Sigmoid colon (tissue), 7 donors: ENCODE results near the gene FADS1. TPM values are rescaled to one million over a fixed set of nuclear protein-coding genes. Genes with fewer than 3 reads are reported as not detected.

ENCODE experiments used
- DNase-seq: peaks from one replicate; pipeline ENCODE4 v3.0.0-alpha.2; 2019
- H3K27ac ChIP-seq, 4 donors: fragments of 200-600 bp; sonication (generic); one replicate each; pipeline ENCODE4 v1.5.1; 2016 to 2019; ENCODE audit warnings: mild to moderate bottlenecking in 1 of 4
- H3K27me3 ChIP-seq, 3 donors: fragments of 200-600 bp; sonication (generic); one replicate each; pipeline ENCODE4 v1.5.1; 2019; ENCODE audit warnings: mild to moderate bottlenecking in 1 of 3
- H3K36me3 ChIP-seq, 4 donors: fragments of 200-600 bp; sonication (generic); one replicate each; pipeline ENCODE4 v1.5.1; 2016 to 2019
- H3K4me1 ChIP-seq, 4 donors: fragments of 200-600 bp; sonication (generic); one replicate each; pipeline ENCODE4 v1.5.1; 2017 to 2019
- H3K4me3 ChIP-seq, 4 donors: fragments of 200-600 bp; sonication (generic); one replicate each; pipeline ENCODE4 v1.5.1; 2017 to 2019; ENCODE audit warnings: mild to moderate bottlenecking in 2 of 4, moderate library complexity in 1 of 4
- H3K9me3 ChIP-seq, 4 donors: fragments of 200-600 bp in 3 of 4; sonication (generic) in 3 of 4; one replicate each; pipeline versions ENCODE4 v1.5.1 to v1.6.1; 2013 to 2019
- EP300 ChIP-seq, 4 donors: sonication (generic); formaldehyde crosslinking; IDR thresholded peaks; one replicate each; pipeline ENCODE4 v1.6.1; 2017; ENCODE audit warnings: antibody characterized with exemption in 4 of 4
- POLR2A ChIP-seq, 2 donors: fragments of 450-650 bp; IDR thresholded peaks; one replicate each; pipeline ENCODE4 v1.6.1; 2016; ENCODE audit warnings: antibody characterized with exemption in 2 of 2, mild to moderate bottlenecking in 2 of 2, moderate library complexity in 2 of 2
- POLR2AphosphoS5 ChIP-seq, 4 donors: sonication (generic); formaldehyde crosslinking; IDR thresholded peaks; one replicate each; pipeline ENCODE4 v1.6.1; 2017; ENCODE audit warnings: antibody characterized with exemption in 4 of 4
- WGBS, 2 donors: extraction: QIAGEN DNeasy Blood & Tissue Kit; methylation state at CpG; one replicate each; pipeline ENCODE4 v1.1.7; 2013; 5-methylcytosine and 5-hydroxymethylcytosine counted together
- intact Hi-C: fragments of 100-400 bp; cut with DNase I; formaldehyde crosslinking; loops from one replicate; pipeline ENCODE4 v1.15.1; 2023
- polyA plus RNA-seq, 3 donors: library from polyadenylated mRNA; stranded (reverse); fragments of 200-250 nt; gene quantifications; one replicate each; pipeline ENCODE4 v1.2.3, GENCODE V29; 2013
- total RNA-seq, 4 donors: library from RNA; depleted of rRNA; stranded (reverse); fragments of >200 nt; gene quantifications; one replicate each; pipeline ENCODE4 v1.1.0, GENCODE V29; 2016
- TF ChIP-seq, protein P1 (sequence below), 4 experiments: fragments of 450-650 bp in 3 of 4; fragments of 200-600 bp in 1 of 4; IDR thresholded peaks; one replicate each; pipeline ENCODE4 v1.5.1; 2016 to 2019; ENCODE audit warnings: antibody characterized with exemption in 4 of 4, mild to moderate bottlenecking in 3 of 4, moderate library complexity in 2 of 4
- donor health status: healthy with polysubstance abuse.
- donor health status: Bipolar disorder and iron deficiency.
- donor health status: healthy.

The FADS1 gene
- total and polyA plus RNA-seq, 7 donors, result 1.2 to 17.7 (median 12.6) TPM

DNA sequence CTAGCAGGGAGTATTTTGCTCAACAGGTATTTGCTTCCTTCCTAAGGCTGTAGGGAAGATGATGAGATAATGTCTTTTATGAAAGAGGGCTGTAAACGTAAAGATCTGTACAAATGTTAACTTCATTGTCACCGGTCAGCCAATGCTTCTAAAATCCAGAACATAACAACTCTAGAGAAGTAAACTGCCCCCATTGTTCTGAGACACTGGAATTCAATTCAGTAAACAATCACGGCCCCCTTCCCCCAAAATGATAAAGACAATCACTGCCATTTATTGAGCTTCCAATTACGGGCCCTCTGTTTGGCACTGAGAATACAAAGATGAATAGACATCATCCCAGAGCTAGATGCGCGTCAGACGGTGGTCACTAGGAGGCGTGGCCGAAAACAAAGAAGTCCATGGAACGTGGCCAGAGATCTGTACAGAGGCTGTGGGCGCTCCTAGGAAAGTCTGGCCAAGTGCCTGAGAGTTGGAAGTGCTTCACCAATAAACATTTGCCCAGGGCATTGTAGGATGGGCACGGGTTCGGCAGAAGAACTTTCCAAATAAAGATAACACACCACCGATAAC is 25.0 kb downstream of the FADS1 start:
- WGBS, 2 donors, result 2 to 4% methylated on average over 14 of the region's 14 CpGs
- peaks cover 19 to 44% (median 28%) of the 10 kb centered on the region in 4 donors for H3K36me3 ChIP-seq
- intact Hi-C loops, result loop anchor here (2.0 kb wide), 1 partner anchor 23 kb away; no protein-coding TSS in a partner anchor
- H3K4me1 ChIP-seq, result peaks cover 0 to 26% (median 19%) of the 10 kb centered on the region in 4 donors
- TF ChIP-seq POLR2AphosphoS5 (IDR thresholded peaks at IDR 0.05) (peak in 2 of 4 donors; percentile 7 to 14), POLR2A (IDR thresholded peaks at IDR 0.05) (no peak)
- DNase-seq, result peak; percentile 90
- H3K4me3 ChIP-seq, result peak overlapping the region; percentile 62 to 89 (median 73)
- no peaks in the 10 kb centered on the region for H3K9me3 ChIP-seq
- peak overlapping the region; percentile 92 to 94 (median 93) for H3K27ac ChIP-seq
- no peaks in the 10 kb centered on the region for H3K27me3 ChIP-seq

DNA sequence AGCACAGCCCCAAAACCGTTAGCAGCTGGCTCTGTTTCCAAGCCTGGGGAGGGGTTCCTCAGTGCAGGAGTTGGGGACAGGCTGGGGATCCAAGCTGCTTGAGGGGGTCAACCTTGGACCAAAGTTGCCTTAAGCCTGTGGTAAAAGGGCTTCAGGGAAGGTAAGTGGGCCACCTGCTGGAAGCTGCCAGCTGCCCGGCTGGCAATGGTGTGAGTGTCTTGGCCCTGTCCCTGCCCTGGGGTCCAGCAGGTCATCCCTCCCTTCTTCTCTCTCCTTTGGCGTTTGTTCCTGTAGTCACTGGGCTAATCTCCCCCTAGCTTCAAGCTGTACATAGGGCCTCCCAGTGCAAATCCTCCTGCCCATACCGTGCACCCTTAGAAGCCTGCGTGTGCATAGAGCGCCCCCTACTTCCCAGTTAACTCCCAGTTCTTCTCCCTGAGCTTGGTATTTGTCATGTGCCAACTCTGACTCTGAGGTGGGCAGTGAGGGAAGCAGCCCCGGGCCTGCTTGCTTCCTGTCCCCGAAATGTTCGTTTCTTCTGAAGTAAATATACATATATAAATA is 28.8 kb downstream of the FADS1 start:
- H3K36me3 ChIP-seq, result peaks cover 22 to 71% (median 46%) of the 10 kb centered on the region in 4 donors
- H3K9me3 ChIP-seq, result no peaks in the 10 kb centered on the region
- intact Hi-C loops, result no loop called here
- H3K4me3 ChIP-seq, result no peak overlapping the region
- no peak for TF ChIP-seq EP300 (IDR thresholded peaks at IDR 0.05)
- no peak for TF ChIP-seq POLR2AphosphoS5 (IDR thresholded peaks at IDR 0.05)
- no peak for TF ChIP-seq POLR2A (IDR thresholded peaks at IDR 0.05)
- TF ChIP-seq, protein P1, sequence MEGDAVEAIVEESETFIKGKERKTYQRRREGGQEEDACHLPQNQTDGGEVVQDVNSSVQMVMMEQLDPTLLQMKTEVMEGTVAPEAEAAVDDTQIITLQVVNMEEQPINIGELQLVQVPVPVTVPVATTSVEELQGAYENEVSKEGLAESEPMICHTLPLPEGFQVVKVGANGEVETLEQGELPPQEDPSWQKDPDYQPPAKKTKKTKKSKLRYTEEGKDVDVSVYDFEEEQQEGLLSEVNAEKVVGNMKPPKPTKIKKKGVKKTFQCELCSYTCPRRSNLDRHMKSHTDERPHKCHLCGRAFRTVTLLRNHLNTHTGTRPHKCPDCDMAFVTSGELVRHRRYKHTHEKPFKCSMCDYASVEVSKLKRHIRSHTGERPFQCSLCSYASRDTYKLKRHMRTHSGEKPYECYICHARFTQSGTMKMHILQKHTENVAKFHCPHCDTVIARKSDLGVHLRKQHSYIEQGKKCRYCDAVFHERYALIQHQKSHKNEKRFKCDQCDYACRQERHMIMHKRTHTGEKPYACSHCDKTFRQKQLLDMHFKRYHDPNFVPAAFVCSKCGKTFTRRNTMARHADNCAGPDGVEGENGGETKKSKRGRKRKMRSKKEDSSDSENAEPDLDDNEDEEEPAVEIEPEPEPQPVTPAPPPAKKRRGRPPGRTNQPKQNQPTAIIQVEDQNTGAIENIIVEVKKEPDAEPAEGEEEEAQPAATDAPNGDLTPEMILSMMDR (IDR thresholded peaks at IDR 0.05), result no peak
- H3K4me1 ChIP-seq, result peaks cover 0 to 15% (median 12%) of the 10 kb centered on the region in 4 donors
- no peak for DNase-seq
- no peaks in the 10 kb centered on the region for H3K27me3 ChIP-seq
- WGBS, 2 donors, result 50 to 60% methylated on average over 9 of the region's 9 CpGs
- no peak overlapping the region for H3K27ac ChIP-seq

DNA sequence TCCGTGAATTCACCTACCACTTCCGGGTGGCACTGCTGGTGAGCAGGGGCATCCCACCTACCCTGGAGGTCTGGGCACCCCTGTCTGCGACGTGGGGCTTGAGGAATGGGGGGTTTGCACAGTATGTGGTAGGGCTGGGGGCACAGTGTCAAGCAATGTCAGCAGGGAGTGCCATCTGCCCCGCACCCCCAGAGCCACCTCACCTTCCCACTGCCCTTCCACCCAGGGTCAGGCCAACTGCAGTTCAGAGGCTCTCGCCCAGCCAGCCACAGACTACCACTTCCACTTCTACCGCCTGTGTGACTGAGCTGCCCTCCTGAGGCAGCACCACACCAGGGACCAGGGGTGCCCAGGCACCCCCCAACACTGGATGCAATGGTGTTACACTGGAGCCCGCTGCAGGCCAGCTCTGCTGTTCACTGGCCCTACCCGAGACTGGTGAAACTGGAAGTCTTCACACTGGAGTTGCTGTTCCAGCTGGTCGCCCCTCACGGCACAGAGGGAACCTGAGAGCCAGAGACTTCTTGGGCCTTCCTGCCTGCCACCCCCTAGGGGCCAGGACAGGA is 30.9 kb downstream of the FADS1 start:
- Histone ChIP-seq H3K36me3 (peaks cover 22 to 73% (median 46%) of the 10 kb centered on the region in 4 donors), H3K9me3 (no peaks in the 10 kb centered on the region), H3K4me3 (no peak overlapping the region), H3K4me1 (peaks cover 0 to 1% (median under 1%) of the 10 kb centered on the region in 4 donors), H3K27me3 (no peaks in the 10 kb centered on the region), H3K27ac (no peak overlapping the region)
- no peak for TF ChIP-seq POLR2A (IDR thresholded peaks at IDR 0.05)
- DNase-seq, result peak; percentile 53
- WGBS, 2 donors, result 87 to 91% methylated on average over 11 of the region's 11 CpGs
- intact Hi-C loops, result no loop called here

DNA sequence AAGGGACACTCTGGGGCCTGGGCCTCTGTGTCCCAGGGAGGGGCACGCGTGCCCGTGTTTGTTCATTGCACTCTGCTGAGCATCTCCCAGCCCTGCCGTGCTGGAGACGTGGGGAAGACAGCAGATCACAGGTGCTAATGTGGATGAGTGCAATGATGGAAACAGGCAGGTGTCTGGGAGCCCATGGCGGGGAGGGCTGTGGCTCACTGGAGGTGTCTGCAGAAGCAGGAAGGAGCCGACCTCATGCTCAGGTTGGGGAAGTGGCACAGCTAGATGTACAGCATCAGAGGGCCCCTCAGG is 32.3 kb downstream of the FADS1 start:
- DNase-seq, result no peak
- peaks cover 17 to 62% (median 39%) of the 10 kb centered on the region in 4 donors for H3K36me3 ChIP-seq
- TF ChIP-seq POLR2A (IDR thresholded peaks at IDR 0.05) (no peak), EP300 (IDR thresholded peaks at IDR 0.05) (no peak), POLR2AphosphoS5 (IDR thresholded peaks at IDR 0.05) (no peak)
- TF ChIP-seq, protein P1 (IDR thresholded peaks at IDR 0.05), result no peak
- 75 to 83% methylated on average over 7 of the region's 7 CpGs for WGBS, 2 donors
- no peaks in the 10 kb centered on the region for H3K9me3 ChIP-seq
- intact Hi-C loops, result no loop called here
- no peak overlapping the region for H3K4me3 ChIP-seq
- H3K27ac ChIP-seq, result no peak overlapping the region
- H3K4me1 ChIP-seq, result no peaks in the 10 kb centered on the region
- no peaks in the 10 kb centered on the region for H3K27me3 ChIP-seq

DNA sequence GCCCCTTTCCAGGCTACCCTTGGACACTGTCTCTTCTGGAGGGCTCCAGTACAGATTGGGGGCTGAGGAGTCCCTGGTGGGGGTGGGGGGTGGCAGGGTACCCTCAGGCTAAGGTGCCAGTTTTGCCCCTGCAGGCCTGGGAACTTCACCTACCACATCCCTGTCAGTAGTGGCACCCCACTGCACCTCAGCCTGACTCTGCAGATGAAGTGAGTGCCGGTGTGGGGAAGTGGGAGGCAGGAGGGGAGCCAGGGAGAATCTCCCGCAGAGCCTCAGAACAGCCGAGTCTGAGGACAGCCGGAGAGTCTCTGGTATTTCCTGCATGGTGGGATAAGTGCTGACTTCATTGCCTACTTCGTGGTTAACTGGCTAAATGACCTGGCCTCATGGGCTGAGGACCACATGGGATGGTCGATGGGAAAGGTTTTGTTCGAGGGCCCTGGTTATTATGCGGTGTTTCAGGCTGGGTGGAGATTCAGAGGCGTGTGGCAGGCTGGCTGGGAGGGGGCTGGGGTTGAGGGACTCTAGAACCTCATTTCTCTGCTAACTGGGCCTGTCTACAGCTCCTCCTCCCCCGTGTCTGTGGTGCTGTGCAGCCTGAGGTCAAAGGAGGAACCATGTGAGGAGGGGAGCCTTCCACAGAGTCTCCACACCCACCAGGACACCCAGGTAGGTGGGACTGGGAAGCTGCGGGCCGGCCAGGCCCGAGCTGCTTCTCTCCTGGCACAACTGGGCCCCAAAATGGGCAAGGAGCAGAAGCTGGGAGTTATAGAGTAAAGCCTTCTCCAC is 32.9 kb downstream of the FADS1 start:
- no peak overlapping the region for H3K4me3 ChIP-seq
- WGBS, 2 donors, result 78 to 80% methylated on average over 13 of the region's 13 CpGs
- no peaks in the 10 kb centered on the region for H3K27me3 ChIP-seq
- no peak overlapping the region for H3K27ac ChIP-seq
- H3K9me3 ChIP-seq, result no peaks in the 10 kb centered on the region
- DNase-seq, result no peak
- no peak for TF ChIP-seq EP300 (IDR thresholded peaks at IDR 0.05)
- TF ChIP-seq POLR2A (IDR thresholded peaks at IDR 0.05), result no peak
- no peak for TF ChIP-seq POLR2AphosphoS5 (IDR thresholded peaks at IDR 0.05)
- TF ChIP-seq, protein P1 (IDR thresholded peaks at IDR 0.05), result no peak
- H3K36me3 ChIP-seq, result peaks cover 12 to 56% (median 33%) of the 10 kb centered on the region in 4 donors
- H3K4me1 ChIP-seq, result no peaks in the 10 kb centered on the region
- intact Hi-C loops, result no loop called here
